CD4-positive, alpha-beta T cell treated with Interleukin-10 for 1 hour (primary cell): Measurements from ENCODE around the gene DCK.
"Not testable (repeated sequence)": the region's sequence is repeated elsewhere in the genome, so short reads cannot be mapped to it uniquely, and the experiment has no call there.

Source experiments
- DNase-seq: peaks from one replicate; pipeline ENCODE4 v3.0.0-alpha.2; 2020

DCK gene

GRCh38 chr4:70993181-70994068 lies at the start of gene DCK:
Gene DCK (plus strand): TSS chr4:70993649. CDS start chr4:70993836, 187 bp downstream.
- peak; percentile 86 for DNase-seq

GRCh38 chr4:70945046-70945445 lies 48.4 kb upstream of the DCK start:
- no peak for DNase-seq

DNA sequence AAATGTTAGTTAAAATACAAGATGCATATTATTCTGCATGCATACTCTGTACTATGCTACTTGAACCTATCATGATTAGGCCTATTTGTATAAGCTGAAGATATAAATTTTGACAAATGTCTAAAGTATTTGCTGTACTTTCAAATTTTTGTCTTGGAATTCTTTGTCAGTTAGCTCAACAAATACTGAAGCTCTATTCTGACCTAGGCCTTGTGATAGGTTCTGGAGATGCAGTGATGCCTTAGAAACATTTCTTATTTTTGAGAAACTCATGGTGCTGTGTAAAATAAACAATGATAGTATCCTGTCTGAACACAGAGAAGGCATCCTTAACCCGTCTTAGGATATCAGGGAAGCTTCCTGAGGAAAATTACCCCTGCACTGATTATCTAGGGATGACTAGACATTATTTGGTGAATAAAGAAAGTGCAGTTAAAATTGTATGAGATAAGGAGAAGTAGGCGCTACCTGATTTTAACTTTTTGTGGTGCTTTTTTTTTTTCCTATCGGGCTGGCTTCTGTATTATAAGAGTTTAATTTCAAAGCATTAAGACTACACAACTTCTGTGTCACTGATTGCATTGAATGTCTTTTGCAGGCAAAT lies 47.9 kb upstream of the DCK start:
- no peak for DNase-seq

GRCh38 chr4:70946939-70947338 lies 46.5 kb upstream of the DCK start:
- no peak for DNase-seq

- no peak for DNase-seq
These were observed 44.7 kb upstream of the DCK start for GRCh38 chr4:70948665-70949260.

DNA sequence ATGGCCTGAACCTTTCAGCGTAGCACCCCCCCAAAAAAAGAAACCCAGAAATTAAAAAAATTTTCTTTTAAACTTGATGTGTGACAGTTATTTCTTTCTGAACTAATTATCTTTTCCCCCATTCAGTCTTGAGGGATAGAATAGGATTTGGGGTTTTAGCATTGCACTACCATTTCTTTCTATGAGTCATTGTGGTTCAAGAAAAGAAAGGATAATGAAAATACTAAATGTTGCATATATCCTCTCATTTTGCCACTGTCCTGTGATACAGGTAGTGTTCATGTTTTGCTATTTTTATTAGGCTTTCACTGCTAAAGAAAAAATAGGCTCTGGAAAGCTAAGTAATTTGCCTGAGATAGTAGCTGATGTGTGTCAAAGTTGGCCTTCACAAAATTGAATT lies 39.4 kb upstream of the DCK start:
- no peak for DNase-seq

GRCh38 chr4:70956549-70957210 lies 36.8 kb upstream of the DCK start:
- no peak for DNase-seq

DNA sequence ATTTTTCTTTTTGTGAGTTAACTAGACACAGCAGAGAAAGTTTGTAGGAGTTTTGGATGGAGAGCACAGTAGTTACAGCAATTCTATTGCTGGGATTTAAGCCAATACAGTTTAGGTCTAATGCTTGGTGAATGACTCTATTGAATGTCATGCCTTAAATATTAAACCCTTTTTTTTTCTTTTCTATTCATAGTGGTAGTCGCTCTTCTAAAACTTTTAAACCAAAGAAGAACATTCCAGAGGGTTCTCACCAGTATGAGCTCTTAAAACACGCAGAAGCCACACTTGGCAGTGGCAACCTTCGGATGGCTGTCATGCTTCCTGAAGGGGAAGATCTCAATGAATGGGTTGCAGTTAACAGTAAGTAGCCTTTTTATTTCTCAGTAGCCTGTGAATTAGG lies 34.8 kb upstream of the DCK start:
- DNase-seq, result no peak

GRCh38 chr4:70969076-70969475 lies 24.4 kb upstream of the DCK start:
- no peak for DNase-seq

GRCh38 chr4:70976252-70976651 lies 17.2 kb upstream of the DCK start:
- no peak for DNase-seq

GRCh38 chr4:70979445-70980008 lies 13.9 kb upstream of the DCK start:
- DNase-seq, result no peak

- DNase-seq, result no peak
These were observed 13.3 kb upstream of the DCK start for GRCh38 chr4:70980196-70980595.

DNA sequence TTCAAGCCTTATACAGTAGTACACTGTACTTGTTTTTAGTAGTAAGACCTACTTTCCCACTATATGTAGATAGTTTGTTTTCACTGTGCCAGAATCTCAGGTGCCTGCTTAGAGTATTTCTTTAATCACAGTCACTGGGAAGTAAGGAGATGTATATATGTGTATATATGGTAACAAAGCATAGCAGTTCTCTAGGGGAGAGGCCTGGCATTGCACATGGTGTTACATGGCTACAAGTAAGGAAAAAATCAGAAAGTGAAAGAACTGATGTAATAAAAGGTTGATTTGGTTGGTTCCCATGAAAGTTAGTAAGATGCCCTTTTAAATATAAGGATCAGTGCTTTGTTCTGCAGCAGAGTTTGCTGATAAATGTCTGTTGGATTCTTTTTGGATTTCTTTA lies 9.3 kb upstream of the DCK start:
- DNase-seq, result no peak

DNA sequence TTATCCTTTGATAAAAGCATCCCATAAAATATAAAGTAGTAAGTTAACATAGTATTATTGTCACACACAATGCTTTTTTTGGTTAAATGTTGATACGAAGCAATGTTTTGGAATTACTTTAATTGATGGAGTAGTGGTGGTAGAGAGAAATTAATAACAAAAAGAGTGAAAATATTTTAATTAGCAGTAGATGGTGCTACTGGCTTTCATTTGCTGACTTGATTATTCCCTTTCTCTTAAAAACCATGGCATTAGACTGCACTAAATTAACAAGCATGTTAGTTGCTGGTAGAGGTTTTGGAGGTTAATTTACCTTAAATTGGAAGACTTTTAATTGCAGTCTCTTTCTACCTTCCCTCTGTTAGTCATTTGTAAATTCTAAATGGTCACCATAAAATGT lies 8.9 kb upstream of the DCK start:
- DNase-seq, result peak; percentile 39

DNA sequence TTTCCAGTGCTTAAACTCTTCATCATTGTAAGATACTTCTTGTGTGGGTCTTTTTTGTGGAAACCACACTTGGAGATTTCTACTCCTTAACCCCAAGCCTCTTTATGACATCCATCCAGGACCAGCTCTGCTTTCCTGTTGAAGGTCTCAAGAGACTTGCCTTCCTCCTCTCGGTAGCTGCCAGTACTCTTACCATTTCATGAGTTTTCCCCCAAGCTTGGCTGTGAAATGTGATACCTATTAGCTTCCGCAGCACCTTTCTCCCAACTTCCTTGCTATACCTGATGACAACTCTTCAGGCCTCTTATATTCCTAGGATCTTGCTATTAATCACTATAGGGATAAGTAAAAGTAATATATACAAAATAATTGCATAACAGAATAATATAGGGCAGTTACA lies 1.9 kb upstream of the DCK start:
- DNase-seq, result no peak

- DNase-seq, result no peak
These were observed 1.0 kb upstream of the DCK start for GRCh38 chr4:70992391-70992881.

- no peak for DNase-seq
These were observed 569 bp downstream of the DCK start for GRCh38 chr4:70994069-70994366.

- DNase-seq, result no peak
These were observed 1.1 kb downstream of the DCK start for GRCh38 chr4:70994387-70995099.

GRCh38 chr4:70996018-70996360 lies 2.5 kb downstream of the DCK start:
- DNase-seq, result no peak

DNA sequence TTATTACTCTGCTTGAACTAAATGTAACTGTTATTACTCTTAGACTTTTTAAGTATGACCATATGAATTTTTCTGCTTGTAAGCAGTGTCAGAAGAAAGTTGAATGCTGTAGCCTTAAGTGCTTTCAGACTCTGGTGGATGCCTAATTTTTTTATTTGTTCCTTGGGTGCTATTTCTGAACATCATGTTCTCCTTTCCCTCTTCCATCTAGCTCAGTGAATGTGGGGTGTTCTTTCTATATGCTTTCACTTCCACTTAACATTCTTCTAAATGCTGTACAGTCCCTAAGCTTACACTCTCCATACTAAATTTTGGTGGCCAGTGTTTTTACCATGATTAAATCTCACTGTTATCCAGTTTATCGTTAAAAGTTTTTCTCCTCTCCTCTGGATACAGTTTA lies 3.6 kb downstream of the DCK start:
- DNase-seq, result no peak

- no peak for DNase-seq
These were observed 4.1 kb downstream of the DCK start for GRCh38 chr4:70997546-70997945.

DNA sequence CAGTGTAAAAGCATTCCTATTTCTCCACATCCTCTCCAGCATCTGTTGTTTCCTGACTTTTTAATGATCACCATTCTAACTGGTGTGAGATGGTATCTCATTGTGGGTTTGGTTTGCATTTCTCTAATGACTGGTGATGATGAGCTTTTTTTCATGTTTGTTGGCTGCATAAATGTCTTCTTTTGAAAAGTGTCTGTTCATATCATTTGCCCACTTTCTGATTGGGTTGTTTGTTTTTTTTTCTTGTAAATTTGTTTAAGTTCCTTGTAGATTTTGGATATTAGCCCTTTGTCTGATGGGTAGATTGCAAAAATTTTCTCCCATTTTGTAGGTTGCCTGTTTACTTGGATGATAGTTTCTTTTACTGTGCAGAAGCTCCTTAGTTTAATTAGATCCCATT lies 6.2 kb downstream of the DCK start:
- DNase-seq, result not testable (repeated sequence)

GRCh38 chr4:71001363-71001762 lies 7.9 kb downstream of the DCK start:
- DNase-seq, result not testable (repeated sequence)
